ENCODE measurements around the gene ZNF69.
A peak's percentile ranks its signal among the peaks of the same experiment; 100 is the strongest.
"Not testable (repeated sequence)": the region's sequence is repeated elsewhere in the genome, so short reads cannot be mapped to it uniquely, and the experiment has no call there.

Gene ZNF69

DNA sequence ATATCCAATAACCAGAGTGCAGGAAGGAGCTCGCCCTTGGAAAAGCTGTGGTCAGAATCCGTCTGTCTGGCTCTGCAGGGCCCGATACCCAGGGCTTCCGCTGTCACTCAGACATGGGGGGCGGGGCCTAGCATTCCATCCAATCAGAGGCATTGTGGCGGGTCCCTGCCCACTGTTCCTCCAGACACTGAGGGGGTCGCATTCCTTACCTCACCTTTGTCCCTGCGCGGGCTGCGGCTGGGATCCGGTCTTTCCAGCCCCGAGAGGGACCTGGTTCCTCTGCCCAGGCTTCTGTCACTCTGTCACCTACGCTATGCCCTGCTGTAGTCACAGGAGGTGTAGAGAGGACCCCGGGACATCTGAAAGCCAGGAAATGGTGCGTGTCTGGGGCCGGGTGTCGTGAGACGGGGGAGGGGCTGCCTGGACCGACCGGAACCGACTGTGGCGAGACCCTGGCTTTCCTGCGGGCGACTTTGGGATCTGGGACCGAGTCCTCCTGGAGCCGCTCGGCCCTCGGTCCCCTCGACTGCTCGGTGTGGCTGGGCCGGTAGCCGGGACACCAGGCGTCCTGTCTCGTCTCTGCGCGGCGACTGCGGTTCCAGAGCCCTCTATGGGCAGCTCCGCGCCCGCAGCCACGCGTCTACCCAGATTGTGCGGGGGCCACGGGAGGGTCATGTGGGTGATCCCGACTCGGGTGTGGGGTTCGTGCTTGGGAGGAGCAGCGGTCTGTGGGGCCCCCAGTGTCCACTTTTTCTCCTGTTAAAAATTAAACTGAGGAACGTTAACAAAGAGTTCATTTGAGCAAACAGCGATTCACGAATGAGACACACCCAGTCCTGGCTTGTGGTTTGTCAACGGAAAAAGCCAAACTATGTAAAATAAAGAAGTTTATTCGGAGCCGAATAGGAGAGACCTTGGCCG is at the start of gene ZNF69:
TSS of gene ZNF69 (plus strand) at position 172 of the 921 bp plus-strand sequence. CDS start at position 314, 142 bp downstream.
- intact Hi-C loops (cut with micrococcal nuclease): loop anchor here (10.0 kb wide), 2 partner anchors 167 to 787 kb away; partner anchors contain the start of gene ZNF878
- Mint-ChIP-seq H3K4me1 (ENCODE audit: low read depth) (peaks cover 30% of the 10 kb centered on the region), H3K4me3 (peak within 1 kb of the TSS; percentile 91), H3K27me3 (no peaks in the 10 kb centered on the region), H3K36me3 (ENCODE audit: low read depth) (peaks cover 20% of the 10 kb centered on the region), H3K27ac (peak within 1 kb of the TSS; percentile 93), H3K9me3 (peaks cover 8% of the 10 kb centered on the region)

DNA sequence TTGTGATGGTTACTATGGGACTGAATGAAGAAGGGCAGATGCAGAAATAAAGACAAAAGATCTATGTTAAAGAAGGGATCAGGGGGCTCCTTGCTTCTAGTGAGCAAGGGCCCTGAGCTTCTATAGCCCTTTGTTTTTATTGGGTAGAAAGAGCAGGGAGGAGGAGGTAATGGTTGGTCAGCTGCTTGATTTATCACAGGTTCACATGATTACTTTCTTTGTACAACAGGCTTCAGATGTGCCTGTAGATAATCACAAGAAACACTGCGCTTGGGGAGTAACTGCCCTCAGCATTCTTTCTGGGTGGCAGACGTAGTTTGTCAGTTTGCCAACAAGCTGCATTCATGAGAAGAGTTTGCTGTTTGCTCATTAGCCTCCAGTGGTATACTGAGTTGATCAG is 43.9 kb upstream of the ZNF69 start:
- intact Hi-C loops (cut with micrococcal nuclease): no loop called here
- Mint-ChIP-seq H3K27me3 (no peaks in the 10 kb centered on the region), H3K36me3 (ENCODE audit: low read depth) (no peaks in the 10 kb centered on the region), H3K27ac (no peak overlapping the region), H3K9me3 (peaks cover 56% of the 10 kb centered on the region), H3K4me1 (ENCODE audit: low read depth) (peaks cover 6% of the 10 kb centered on the region), H3K4me3 (no peak overlapping the region)

DNA sequence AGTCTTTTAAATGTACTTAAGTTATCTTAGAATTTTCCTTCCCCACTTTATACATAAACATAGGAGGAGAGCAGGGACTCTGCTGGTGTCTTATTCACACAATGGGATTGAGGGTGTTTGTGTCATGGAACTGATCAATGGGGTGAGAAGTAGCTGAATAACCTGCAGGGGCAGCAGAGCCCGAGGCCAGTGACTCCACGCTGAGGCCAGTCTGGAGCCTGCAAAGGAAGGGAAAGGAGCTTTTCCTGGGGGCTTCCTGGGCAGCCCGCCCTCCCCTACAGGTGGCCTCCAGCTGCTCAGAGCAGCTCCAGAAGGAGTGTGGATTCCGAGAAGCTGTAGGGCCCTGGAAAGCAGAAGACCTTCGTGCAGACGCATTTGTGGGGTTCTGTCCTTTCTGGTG is 40.0 kb upstream of the ZNF69 start:
- Mint-ChIP-seq H3K4me1 (ENCODE audit: low read depth) (peaks cover 15% of the 10 kb centered on the region), H3K9me3 (peaks cover 35% of the 10 kb centered on the region), H3K36me3 (ENCODE audit: low read depth) (peaks cover 22% of the 10 kb centered on the region)
- H3K4me3 Mint-ChIP-seq, H3K27ac Mint-ChIP-seq, H3K27me3 Mint-ChIP-seq: not testable (repeated sequence)
- intact Hi-C loops (cut with micrococcal nuclease): loop anchor here (1.0 kb wide), 1 partner anchor 33 kb away; the partner anchor contains the start of gene ZNF440

DNA sequence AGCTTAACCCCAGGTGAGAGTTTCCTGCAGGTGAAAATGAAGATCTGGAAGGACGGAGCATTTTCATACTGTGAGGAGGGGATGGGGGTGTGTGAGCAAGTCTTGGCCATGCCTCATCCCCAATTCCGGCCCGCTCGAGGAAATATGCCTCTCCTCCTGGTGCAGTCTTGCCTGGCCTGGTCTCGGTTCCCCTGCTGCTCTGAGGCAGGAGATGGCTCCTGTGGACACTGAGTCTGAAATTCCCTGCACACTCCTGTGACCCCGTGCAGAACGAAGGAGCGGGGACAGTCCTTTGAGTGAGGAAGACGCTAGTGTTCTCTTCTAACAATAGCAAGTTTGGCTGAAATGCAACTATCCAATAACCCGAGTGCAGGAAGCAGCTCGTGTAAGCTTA is 39.4 kb upstream of the ZNF69 start:
- intact Hi-C loops (cut with micrococcal nuclease): loop anchor here (1.0 kb wide), 1 partner anchor 34 kb away; the partner anchor contains the start of gene ZNF440
- Mint-ChIP-seq H3K4me3 (peak overlapping the region; percentile 71), H3K27ac (peak overlapping the region; percentile 58), H3K27me3 (no peaks in the 10 kb centered on the region), H3K9me3 (peaks cover 40% of the 10 kb centered on the region), H3K36me3 (ENCODE audit: low read depth) (peaks cover 26% of the 10 kb centered on the region), H3K4me1 (ENCODE audit: low read depth) (peaks cover 15% of the 10 kb centered on the region)

DNA sequence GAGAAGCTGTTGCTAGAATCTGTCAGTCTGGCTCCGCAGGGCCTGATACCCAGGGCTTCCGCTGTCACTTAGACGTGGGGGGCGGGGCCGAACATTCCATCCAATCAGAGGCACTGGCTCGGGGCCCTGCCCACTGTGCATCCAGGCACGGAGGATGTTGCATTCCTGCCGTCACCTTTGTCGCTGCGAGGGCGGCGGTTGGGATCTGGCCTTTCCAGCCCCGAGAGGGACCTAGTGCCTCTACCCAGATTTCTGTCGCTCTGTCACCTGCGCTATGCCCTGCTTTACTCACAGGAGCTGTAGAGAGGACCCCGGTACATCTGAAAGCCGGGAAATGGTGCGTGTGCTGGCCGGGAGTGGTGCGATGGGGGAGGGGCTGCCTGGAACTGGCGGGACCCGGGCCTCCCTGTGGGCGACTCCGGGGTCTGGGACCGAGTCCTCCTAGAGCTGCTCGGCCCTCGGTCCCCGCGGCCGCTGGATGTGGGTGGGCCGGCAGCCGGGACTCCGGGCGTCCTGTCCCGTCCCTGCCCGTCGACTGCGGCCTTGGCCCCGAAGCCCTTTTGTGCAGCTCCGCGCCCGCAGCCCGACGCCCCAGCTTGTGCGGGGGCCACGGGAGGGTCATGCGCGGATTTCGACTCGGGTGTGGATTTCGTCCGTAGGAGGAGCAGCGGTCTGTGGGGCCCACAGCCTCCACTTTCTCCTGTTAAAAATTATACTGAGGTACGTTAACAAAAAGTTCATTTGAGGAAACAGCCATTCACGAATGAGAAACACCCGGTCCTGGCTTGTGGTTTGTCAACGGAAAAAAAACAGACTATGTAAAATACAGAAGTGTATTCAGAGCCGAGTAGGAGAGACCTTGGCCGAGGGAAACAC is 38.8 kb upstream of the ZNF69 start, which contains the start of gene ZNF439:
TSS of gene ZNF439 (plus strand) at position 133 of the 876 bp plus-strand sequence. CDS start at position 275, 142 bp downstream.
- H3K4me1 Mint-ChIP-seq (ENCODE audit: low read depth): peaks cover 15% of the 10 kb centered on the region
- intact Hi-C loops (cut with micrococcal nuclease): loop anchor here (1.0 kb wide), 1 partner anchor 35 kb away; the partner anchor contains the start of gene ZNF440
- H3K27ac Mint-ChIP-seq: peak within 1 kb of the TSS; percentile 58

DNA sequence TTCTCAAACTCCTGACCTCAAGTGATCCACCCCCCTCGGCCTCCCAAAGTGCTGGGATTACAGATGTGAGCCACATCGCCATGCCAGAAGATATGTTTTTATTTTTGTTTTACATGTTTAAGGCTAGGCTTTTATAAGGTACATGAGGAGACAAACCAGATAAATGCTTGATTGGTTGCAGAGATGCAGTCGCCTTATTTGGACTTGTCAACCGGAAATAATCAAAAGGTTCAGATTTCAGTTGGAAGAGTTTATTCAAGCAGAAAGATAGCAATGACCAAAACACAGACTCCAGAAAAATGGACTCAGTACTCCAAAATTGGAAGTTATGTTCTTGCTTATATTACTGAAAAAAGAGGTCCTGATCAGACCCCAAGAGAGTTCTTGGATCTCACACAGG is 37.3 kb upstream of the ZNF69 start:
- H3K27ac Mint-ChIP-seq; intact Hi-C loops (cut with micrococcal nuclease); H3K27me3 Mint-ChIP-seq; H3K4me3 Mint-ChIP-seq: not testable (repeated sequence)
- peaks cover 37% of the 10 kb centered on the region for H3K9me3 Mint-ChIP-seq
- H3K36me3 Mint-ChIP-seq (ENCODE audit: low read depth): peaks cover 34% of the 10 kb centered on the region
- peaks cover 15% of the 10 kb centered on the region for H3K4me1 Mint-ChIP-seq (ENCODE audit: low read depth)

More for the DNA sequence above, 38.8 kb upstream of the ZNF69 start, which contains the start of gene ZNF439:
- H3K27me3 Mint-ChIP-seq: no peaks in the 10 kb centered on the region
- peak within 1 kb of the TSS; percentile 71 for H3K4me3 Mint-ChIP-seq
- peaks cover 37% of the 10 kb centered on the region for H3K9me3 Mint-ChIP-seq
- peaks cover 28% of the 10 kb centered on the region for H3K36me3 Mint-ChIP-seq (ENCODE audit: low read depth)

DNA sequence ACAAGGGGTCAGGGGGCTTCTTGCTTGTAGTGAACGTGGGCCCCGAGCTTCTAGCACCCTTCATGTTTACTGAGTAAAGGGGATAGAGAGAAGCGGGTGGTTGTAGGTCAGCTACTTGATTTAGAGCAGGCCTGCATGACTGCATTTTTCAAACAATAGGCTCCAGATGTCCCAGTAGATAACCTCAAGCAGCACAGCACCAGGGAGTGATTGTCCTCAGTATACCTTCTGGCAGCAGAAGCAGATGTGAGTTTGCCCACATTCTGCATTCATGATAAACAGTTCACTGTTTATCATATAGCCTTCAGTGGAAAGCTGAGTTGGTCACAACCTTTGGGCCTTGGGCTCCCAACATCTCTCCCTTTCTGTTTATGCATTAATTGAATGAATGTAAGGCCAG is 34.2 kb upstream of the ZNF69 start:
- H3K9me3 Mint-ChIP-seq: peaks cover 67% of the 10 kb centered on the region
- H3K36me3 Mint-ChIP-seq (ENCODE audit: low read depth): peaks cover 51% of the 10 kb centered on the region
- intact Hi-C loops (cut with micrococcal nuclease): no loop called here
- no peak overlapping the region for H3K27ac Mint-ChIP-seq
- peaks cover 11% of the 10 kb centered on the region for H3K4me1 Mint-ChIP-seq (ENCODE audit: low read depth)
- H3K27me3 Mint-ChIP-seq: no peaks in the 10 kb centered on the region
- no peak overlapping the region for H3K4me3 Mint-ChIP-seq

DNA sequence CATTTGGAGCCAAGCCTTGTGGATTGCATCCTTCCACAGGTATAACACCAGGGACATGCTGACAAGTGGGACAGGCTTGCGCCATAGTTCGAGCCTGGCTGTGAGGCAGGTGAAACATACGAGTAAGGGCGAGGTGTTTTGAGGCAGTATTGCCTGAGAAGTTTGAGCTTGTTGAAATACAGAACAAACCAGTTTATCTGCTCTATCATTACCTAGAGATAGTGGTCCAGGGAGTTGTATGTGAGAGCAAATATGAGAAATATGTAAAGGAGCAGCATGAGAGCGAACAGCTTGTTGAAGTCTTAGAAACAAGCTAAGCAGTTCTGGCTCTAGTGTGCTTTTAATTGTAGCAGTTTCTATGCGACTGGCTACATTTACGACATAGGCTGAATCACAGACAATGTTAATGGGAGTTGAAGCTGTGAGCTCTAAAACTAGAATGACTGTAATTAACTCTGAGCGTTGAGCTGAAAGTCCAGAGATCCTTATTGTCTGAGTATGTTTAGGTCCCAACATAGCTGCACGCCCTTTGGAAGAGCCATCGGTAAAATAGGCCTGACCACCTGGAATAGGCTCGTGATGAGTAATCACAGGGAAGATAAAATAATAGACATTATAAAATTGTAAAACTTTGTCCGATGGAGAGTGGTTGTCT is 30.9 kb upstream of the ZNF69 start:
- Mint-ChIP-seq H3K9me3 (peaks cover 91% of the 10 kb centered on the region), H3K36me3 (ENCODE audit: low read depth) (peaks cover 32% of the 10 kb centered on the region), H3K27me3 (no peaks in the 10 kb centered on the region), H3K4me1 (ENCODE audit: low read depth) (no peaks in the 10 kb centered on the region), H3K4me3 (no peak overlapping the region), H3K27ac (no peak overlapping the region)
- intact Hi-C loops (cut with micrococcal nuclease): no loop called here

DNA sequence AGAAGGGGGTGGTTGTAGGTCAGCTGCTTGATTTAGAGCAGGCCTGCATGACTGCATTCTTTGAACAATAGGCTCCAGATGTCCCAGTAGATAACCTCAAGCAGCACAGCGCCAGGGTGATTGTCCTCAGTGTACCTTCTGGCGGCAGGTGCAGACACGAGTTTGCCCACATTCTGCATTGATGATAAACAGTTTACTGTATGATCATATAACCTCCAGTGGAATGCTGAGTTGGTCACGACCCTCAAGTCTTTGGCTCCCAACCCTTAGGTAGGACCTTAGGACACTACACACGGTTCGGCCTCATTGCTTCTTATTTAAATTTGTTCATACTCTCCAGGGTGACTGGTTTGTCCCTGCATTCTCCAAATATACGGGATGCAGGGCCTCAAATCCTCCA is 26.9 kb upstream of the ZNF69 start:
- no peaks in the 10 kb centered on the region for H3K27me3 Mint-ChIP-seq
- H3K36me3 Mint-ChIP-seq (ENCODE audit: low read depth): peaks cover 45% of the 10 kb centered on the region

DNA sequence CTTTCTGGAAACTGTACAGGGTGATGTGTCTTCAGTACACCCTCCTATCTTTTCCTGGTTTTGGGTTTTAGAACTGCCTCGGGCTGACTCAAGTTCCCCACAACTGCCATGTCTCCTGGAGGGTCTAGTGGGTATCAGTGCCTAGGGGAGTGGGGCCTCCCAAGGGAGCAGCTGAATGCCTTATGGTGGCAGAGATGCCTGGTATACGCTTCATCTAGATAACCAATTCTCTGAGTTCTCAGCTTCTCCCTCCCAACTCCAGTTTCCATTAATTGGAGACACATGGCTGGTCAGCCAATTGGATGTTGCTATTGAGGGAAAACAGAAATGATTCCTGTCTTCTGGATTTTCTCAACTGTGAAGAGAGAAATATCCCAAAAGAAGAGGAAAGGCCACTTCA is 26.3 kb upstream of the ZNF69 start:
- Mint-ChIP-seq H3K4me1 (ENCODE audit: low read depth) (no peaks in the 10 kb centered on the region), H3K27me3 (no peaks in the 10 kb centered on the region), H3K36me3 (ENCODE audit: low read depth) (peaks cover 45% of the 10 kb centered on the region), H3K9me3 (peaks cover 100% of the 10 kb centered on the region), H3K27ac (no peak overlapping the region), H3K4me3 (no peak overlapping the region)
- intact Hi-C loops (cut with micrococcal nuclease): no loop called here

More for the DNA sequence above, 26.9 kb upstream of the ZNF69 start:
- Mint-ChIP-seq H3K27ac (no peak overlapping the region), H3K4me1 (ENCODE audit: low read depth) (no peaks in the 10 kb centered on the region), H3K4me3 (no peak overlapping the region), H3K9me3 (peaks cover 100% of the 10 kb centered on the region)
- intact Hi-C loops (cut with micrococcal nuclease): no loop called here

DNA sequence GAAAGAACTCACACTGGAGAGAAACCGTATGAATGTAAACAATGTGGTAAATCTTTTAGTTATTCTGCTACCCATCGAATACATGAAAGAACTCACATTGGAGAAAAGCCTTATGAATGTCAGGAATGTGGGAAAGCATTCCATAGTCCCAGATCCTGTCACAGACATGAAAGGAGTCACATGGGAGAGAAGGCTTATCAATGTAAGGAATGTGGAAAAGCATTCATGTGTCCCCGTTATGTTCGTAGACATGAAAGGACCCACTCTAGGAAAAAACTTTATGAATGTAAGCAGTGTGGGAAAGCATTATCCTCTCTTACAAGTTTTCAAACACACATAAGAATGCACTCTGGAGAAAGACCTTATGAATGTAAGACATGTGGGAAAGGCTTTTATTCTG is 19.8 kb upstream of the ZNF69 start:
- intact Hi-C loops (cut with micrococcal nuclease); H3K4me1 Mint-ChIP-seq (ENCODE audit: low read depth); H3K4me3 Mint-ChIP-seq; H3K27me3 Mint-ChIP-seq; H3K27ac Mint-ChIP-seq: not testable (repeated sequence)
- H3K9me3 Mint-ChIP-seq: peaks cover 98% of the 10 kb centered on the region
- peaks cover 56% of the 10 kb centered on the region for H3K36me3 Mint-ChIP-seq (ENCODE audit: low read depth)

DNA sequence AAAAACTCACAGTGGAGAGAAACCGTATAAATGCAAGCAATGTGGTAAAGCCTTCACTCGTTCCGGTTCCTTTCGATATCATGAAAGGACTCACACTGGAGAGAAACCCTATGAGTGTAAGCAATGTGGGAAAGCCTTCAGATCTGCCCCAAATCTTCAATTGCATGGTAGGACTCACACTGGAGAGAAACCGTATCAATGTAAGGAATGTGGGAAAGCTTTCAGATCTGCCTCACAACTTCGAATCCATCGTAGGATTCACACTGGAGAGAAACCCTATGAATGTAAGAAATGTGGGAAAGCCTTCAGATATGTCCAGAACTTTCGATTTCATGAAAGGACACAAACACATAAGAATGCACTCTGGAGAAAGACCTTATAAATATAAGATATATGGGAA is 19.4 kb upstream of the ZNF69 start:
- Mint-ChIP-seq H3K27ac (no peak overlapping the region), H3K27me3 (no peaks in the 10 kb centered on the region), H3K9me3 (peaks cover 94% of the 10 kb centered on the region), H3K36me3 (ENCODE audit: low read depth) (peaks cover 52% of the 10 kb centered on the region), H3K4me1 (ENCODE audit: low read depth) (no peaks in the 10 kb centered on the region), H3K4me3 (no peak overlapping the region)
- intact Hi-C loops (cut with micrococcal nuclease): no loop called here

DNA sequence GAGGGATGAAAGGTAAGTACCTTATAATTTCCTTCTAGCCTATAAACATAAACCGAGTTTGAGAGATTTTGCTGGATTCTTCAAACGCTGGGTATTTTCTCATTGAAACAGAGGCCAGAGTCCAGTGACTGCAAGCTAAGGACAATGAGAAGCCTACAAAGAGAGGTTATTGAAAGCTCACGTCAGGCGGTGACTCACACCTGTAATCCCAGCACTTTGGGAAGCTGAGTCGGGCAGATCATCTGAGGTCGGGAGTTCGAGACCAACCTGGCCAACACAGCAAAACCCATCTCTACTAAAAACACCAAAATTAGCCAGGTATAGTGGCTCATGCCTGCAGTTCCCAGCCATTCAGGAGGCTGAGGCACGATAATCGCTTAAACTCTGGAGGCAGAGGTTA is 15.0 kb upstream of the ZNF69 start:
- Mint-ChIP-seq H3K36me3 (ENCODE audit: low read depth) (peaks cover 16% of the 10 kb centered on the region), H3K4me3 (no peak overlapping the region), H3K27ac (no peak overlapping the region), H3K4me1 (ENCODE audit: low read depth) (no peaks in the 10 kb centered on the region), H3K9me3 (peaks cover 50% of the 10 kb centered on the region), H3K27me3 (no peaks in the 10 kb centered on the region)
- intact Hi-C loops (cut with micrococcal nuclease): no loop called here
